IMR-90 (cell line): Measurements from ENCODE around the gene NAP1L1. TPM values are rescaled to one million over a fixed set of nuclear protein-coding genes. Genes with fewer than 3 reads are reported as not detected.

Source experiments
- ATAC-seq: fragments of 200-7000 bp; cut with Tn5 transposase; 2 replicates; pipeline ENCODE4 v1.9.1; 2020; ENCODE audit warnings: low read depth, mild to moderate bottlenecking, moderate library complexity
- BruUV-seq: library from RNA; stranded (reverse); fragments of 400-500 nt; replicated peaks from 2 replicates; lab custom pipeline; 2021; lab: Mats Ljungman, UMichigan
- CTCF ChIA-PET: fragments of 300-600 bp; formaldehyde crosslinking; extraction: SDS; loops from one replicate; lab custom pipeline; 2021; ENCODE audit warnings: antibody characterized with exemption; lab: Yijun Ruan, JAX
- POLR2A ChIA-PET: fragments of 300-600 bp; sonication (Branson Sonifier 250); formaldehyde crosslinking; loops from one replicate; lab custom pipeline; 2022; ENCODE audit warnings: antibody characterized with exemption; ENCODE audit not compliant: unreplicated experiment; lab: Charles Lee
- DNase-seq: peaks from one replicate; pipeline ENCODE4 v3.0.0; 2013
- H2AFZ ChIP-seq: replicated peaks from 2 replicates; pipeline ENCODE3; 2013; ENCODE audit warnings: low read length, mild to moderate bottlenecking; ENCODE audit not compliant: poor library complexity
- H2AK5ac ChIP-seq: 2 replicates; pipeline ENCODE4 v1.6.1; 2013; ENCODE audit warnings: low read depth, low read length, inconsistent platforms
- H2AK9ac ChIP-seq: replicated peaks from 2 replicates; pipeline ENCODE3; 2013; ENCODE audit warnings: mild to moderate bottlenecking, low read depth, low read length, moderate library complexity; ENCODE audit not compliant: poor library complexity
- H2BK120ac ChIP-seq: 2 replicates; pipeline ENCODE4 v1.6.1; 2013; ENCODE audit warnings: low read depth, low read length, inconsistent platforms
- H2BK15ac ChIP-seq: 3 replicates; pipeline ENCODE4 v1.6.1; 2013; ENCODE audit warnings: low read depth, low read length, inconsistent platforms
- H2BK20ac ChIP-seq: 2 replicates; pipeline ENCODE4 v1.6.1; 2013; ENCODE audit warnings: low read depth, mild to moderate bottlenecking, inconsistent platforms, low read length, moderate library complexity
- H2BK5ac ChIP-seq: 2 replicates; pipeline ENCODE4 v1.6.1; 2013; ENCODE audit warnings: mild to moderate bottlenecking, low read depth, low read length, inconsistent platforms; ENCODE audit not compliant: poor library complexity, severe bottlenecking
- H3K14ac ChIP-seq: replicated peaks from 2 replicates; pipeline ENCODE4 v1.6.1; 2013; ENCODE audit warnings: low read depth, low read length, inconsistent platforms
- H3K18ac ChIP-seq: 2 replicates; pipeline ENCODE4 v1.6.1; 2013; ENCODE audit warnings: low read depth, low read length, control low read depth
- H3K23ac ChIP-seq: 2 replicates; pipeline ENCODE4 v1.6.1; 2013; ENCODE audit warnings: low read depth, low read length, inconsistent platforms
- H3K27ac ChIP-seq: 2 replicates; pipeline ENCODE4 v1.5.1; 2013; ENCODE audit warnings: mild to moderate bottlenecking, control low read depth, low read length; ENCODE audit not compliant: insufficient read depth
- H3K27me3 ChIP-seq: 2 replicates; pipeline ENCODE4 v1.6.1; 2013; ENCODE audit warnings: low read length; ENCODE audit not compliant: control insufficient read depth, insufficient read depth
- H3K36me3 ChIP-seq: 2 replicates; pipeline ENCODE4 v1.6.1; 2013; ENCODE audit warnings: low read length, mixed read lengths; ENCODE audit not compliant: control insufficient read depth, insufficient read depth
- H3K4ac ChIP-seq: 2 replicates; pipeline ENCODE4 v1.6.1; 2013; ENCODE audit warnings: low read depth, low read length, inconsistent platforms
- H3K4me1 ChIP-seq: 2 replicates; pipeline ENCODE4 v1.6.1; 2013; ENCODE audit warnings: low read length, mixed read lengths; ENCODE audit not compliant: control insufficient read depth, insufficient read depth
- H3K4me2 ChIP-seq: 2 replicates; pipeline ENCODE4 v1.6.1; 2013; ENCODE audit warnings: low read depth, mild to moderate bottlenecking, control low read depth, low read length, moderate library complexity
- H3K4me3 ChIP-seq: 2 replicates; pipeline ENCODE4 v1.5.1; 2013; ENCODE audit warnings: low read depth, mild to moderate bottlenecking, control low read depth, low read length, moderate library complexity; ENCODE audit not compliant: insufficient read depth
- H3K56ac ChIP-seq: 2 replicates; pipeline ENCODE4 v1.6.1; 2013; ENCODE audit warnings: low read length, inconsistent platforms; ENCODE audit not compliant: insufficient read depth; ENCODE audit errors: extremely low read depth
- H3K79me1 ChIP-seq, 2 experiments: 2 replicates each; pipeline ENCODE4 v1.6.1; 2013; ENCODE audit warnings: low read length in 2 of 2, inconsistent platforms in 1 of 2, low read depth in 1 of 2
- H3K9ac ChIP-seq: 2 replicates; pipeline ENCODE4 v1.6.1; 2013; ENCODE audit warnings: low read depth, low read length, control low read depth
- H3K9me1 ChIP-seq: 2 replicates; pipeline ENCODE4 v1.6.1; 2013; ENCODE audit warnings: low read length, inconsistent platforms; ENCODE audit not compliant: insufficient read depth
- H3K9me3 ChIP-seq: 2 replicates; pipeline ENCODE4 v1.6.1; 2013; ENCODE audit warnings: low read length; ENCODE audit not compliant: control insufficient read depth, insufficient read depth
- H4K20me1 ChIP-seq: 2 replicates; pipeline ENCODE4 v1.6.1; 2013; ENCODE audit warnings: low read length, inconsistent platforms; ENCODE audit not compliant: insufficient read depth
- H4K5ac ChIP-seq: 2 replicates; pipeline ENCODE4 v1.6.1; 2013; ENCODE audit warnings: mild to moderate bottlenecking, low read depth, low read length, control low read depth
- H4K8ac ChIP-seq, 2 experiments: 2 replicates each; pipeline ENCODE4 v1.6.1; 2013; ENCODE audit warnings: low read depth in 2 of 2, low read length in 2 of 2, control low read depth in 1 of 2, inconsistent platforms in 1 of 2
- H4K91ac ChIP-seq: 2 replicates; pipeline ENCODE4 v1.6.1; 2013; ENCODE audit warnings: low read depth, low read length, inconsistent platforms; ENCODE audit not compliant: insufficient read depth
- CEBPB ChIP-seq: IDR thresholded peaks from 2 replicates; pipeline ENCODE4 v1.6.1; 2012; ENCODE audit warnings: low read depth, low read length, improper control_type of control experiment
- ELK1 ChIP-seq: fragments of 150-350 bp; IDR thresholded peaks from 2 replicates; pipeline ENCODE4 v1.6.1; 2016; ENCODE audit warnings: low read depth, mild to moderate bottlenecking, low read length, moderate library complexity, borderline replicate concordance
- SMC3 ChIP-seq: fragments of 150-350 bp; IDR thresholded peaks from 2 replicates; pipeline ENCODE4 v1.6.1; 2016; ENCODE audit warnings: low read depth, mild to moderate bottlenecking, antibody characterized with exemption, low read length, moderate library complexity
- WGBS, 2 experiments: methylation state at CpG; one replicate each; pipeline versions ENCODE4 v1.1.5 to v1.1.7; 2013; ENCODE audit warnings: missing lambda C conversion rate in 2 of 2; ENCODE audit not compliant: insufficient read length in 1 of 2; ENCODE audit errors: extremely low coverage in 2 of 2; 5-methylcytosine and 5-hydroxymethylcytosine counted together
- dilution Hi-C: fragments of 300-500 bp; cut with HindIII; formaldehyde crosslinking; loops from one replicate; pipeline ENCODE4 v1.14.3; 2018; ENCODE audit warnings: low sequenced_read_pairs; ENCODE audit not compliant: unreplicated experiment
- in situ Hi-C: fragments of 300-500 bp; cut with MboI; formaldehyde crosslinking; loops from 3 replicates; pipeline ENCODE4 v1.14.3; 2019; ENCODE audit warnings: low sequenced_read_pairs, inconsistent platforms, mixed read lengths
- intact Hi-C: fragments of 100-400 bp; cut with micrococcal nuclease; formaldehyde crosslinking; loops from 2 replicates; pipeline ENCODE4 v1.10.0; 2022
- polyA plus RNA-seq, 3 experiments: library from polyadenylated mRNA; depleted of rRNA; stranded (reverse); fragments of >200 nt; gene quantifications; 2 replicates each; pipeline ENCODE4 v1.2.3, GENCODE V29; 2012; ENCODE audit warnings: low replicate concordance in 1 of 3
- total RNA-seq: library from RNA; depleted of rRNA; stranded (reverse); fragments of >200 nt; gene quantifications from 2 replicates; pipeline ENCODE4 v1.2.3, GENCODE V29; 2012

The NAP1L1 gene
- total and polyA plus RNA-seq, 2 of the 4 experiments (the other 2 are of a cell fraction): 86.4 to 200 TPM

GRCh38 chr12:76006028-76006925 lies 78.2 kb downstream of the NAP1L1 start (continued):
- TF ChIP-seq CEBPB: no peak

- Histone ChIP-seq H4K91ac (no peak overlapping the region), H2AK5ac (peak overlapping the region; percentile 17; the same call in 1 of the 2 replicates), H3K4me1 (peaks cover 4% of the 10 kb centered on the region), H3K27me3 (no peaks in the 10 kb centered on the region), H3K9me3 (no peaks in the 10 kb centered on the region), H3K4me2 (no peak overlapping the region), H2BK120ac (no peak overlapping the region), H3K14ac (no peak overlapping the region), H3K4me3 (no peak overlapping the region), H3K18ac (0 out of 2 replicates have a peak overlapping the region, but pooled peaks have one; percentile 2), H3K4ac (peak overlapping the region; percentile 38; the same call in 1 of the 2 replicates), H3K23ac (no peak overlapping the region), H4K20me1 (no peaks in the 10 kb centered on the region), H3K9me1 (0 out of 2 replicates have a peak, but pooled peaks cover 5% of the 10 kb centered on the region), H3K27ac (no peak overlapping the region), H4K5ac (peak overlapping the region; percentile 67; the same call in 1 of the 2 replicates), H2AK9ac (no peak overlapping the region), H2BK5ac (no peak overlapping the region), H3K79me1 (no peaks in the 10 kb centered on the region), H4K8ac (no peak overlapping the region; a peak in 1 of 4 replicates), H2BK20ac (no peak overlapping the region), H3K56ac (no peak overlapping the region), H2BK15ac (no peak overlapping the region), H3K36me3 (no peaks in the 10 kb centered on the region), H3K9ac (no peak overlapping the region), H2AFZ (no peak overlapping the region)
- in situ Hi-C loops (no loop called here), intact Hi-C loops (no loop called here), dilution Hi-C loops (no loop called here)
- no CpG with 5 or more reads among the region's 2 CpGs for WGBS, 2 experiments
- ATAC-seq: no peak
- TF ChIP-seq SMC3 (no peak), ELK1 (no peak)
- DNase-seq: no peak
- BruUV-seq: no TSS peak
- CTCF ChIA-PET: interaction anchor here (0.6 kb wide), 1 partner anchor 106 kb away, joined by 3 read pairs; no protein-coding TSS in a partner anchor
- POLR2A ChIA-PET: interaction anchor here (0.6 kb wide), 1 partner anchor 556 kb away, joined by 3 read pairs; the partner anchor contains the start of gene OSBPL8
These were observed 81.2 kb downstream of the NAP1L1 start for GRCh38 chr12:76003355-76003638.
